B cell (primary cell): ENCODE results near the gene LRP5. TPM values are rescaled to one million over a fixed set of nuclear protein-coding genes. Genes with fewer than 3 reads are reported as not detected.

Experiments
- ATAC-seq: fragments of 200-7000 bp; cut with Tn5 transposase; one replicate; pipeline ENCODE4 v1.10.0; 2021; ENCODE audit warnings: low read depth, mild to moderate bottlenecking, moderate number of reproducible peaks, moderate library complexity
- CTCF ChIA-PET: fragments of 350-600 bp; sonication (Branson Sonifier 250); formaldehyde crosslinking; loops from one replicate; lab custom pipeline; 2021; ENCODE audit warnings: antibody characterized with exemption, inconsistent platforms; lab: Charles Lee
- POLR2A ChIA-PET: fragments of 350-600 bp; sonication (Branson Sonifier 250); formaldehyde crosslinking; loops from one replicate; lab custom pipeline; 2021; ENCODE audit warnings: antibody characterized with exemption; lab: Charles Lee
- DNase-seq: peaks from one replicate; pipeline ENCODE4 v3.0.0; 2013
- H2AFZ ChIP-seq: 2 replicates; pipeline ENCODE4 v1.6.1; 2012; ENCODE audit warnings: mild to moderate bottlenecking, low read depth, low read length; ENCODE audit not compliant: insufficient read depth, poor library complexity, severe bottlenecking
- H3K27ac ChIP-seq, 2 donors: 1 replicate in 1 of 2; 2 replicates in 1 of 2; pipeline ENCODE4 v1.5.1; 2012 to 2013; ENCODE audit warnings: low read length in 2 of 2, mild to moderate bottlenecking in 2 of 2, moderate library complexity in 1 of 2
- H3K27me3 ChIP-seq, 4 experiments: fragments of 200-600 bp in 1 of 4; sonication (generic) in 1 of 4; replicated peaks in 1 of 4; 1 replicate in 2 of 4; 2 replicates in 2 of 4; pipeline versions ENCODE4 v1.6.1 to v1.7.0; 2013 to 2016; ENCODE audit warnings: low read length in 3 of 4, mild to moderate bottlenecking in 2 of 4, mixed read lengths in 1 of 4, moderate library complexity in 1 of 4; ENCODE audit not compliant: insufficient read depth in 4 of 4, control insufficient read depth in 3 of 4; ENCODE audit errors: control extremely low read depth in 1 of 4
- H3K36me3 ChIP-seq, 2 experiments: replicated peaks in 1 of 2; 1 replicate in 1 of 2; 2 replicates in 1 of 2; pipeline versions ENCODE4 v1.6.1 to v1.7.1; 2013; ENCODE audit warnings: low read length in 1 of 2; ENCODE audit not compliant: insufficient read depth in 2 of 2, control insufficient read depth in 1 of 2; ENCODE audit errors: control extremely low read depth in 1 of 2, extremely low read depth in 1 of 2
- H3K4me1 ChIP-seq, 2 donors: fragments of 200-600 bp in 1 of 2; sonication (generic) in 1 of 2; 1 replicate in 1 of 2; 2 replicates in 1 of 2; pipeline versions ENCODE4 v1.5.1 to v1.6.1; 2013 to 2017; ENCODE audit warnings: low read length in 2 of 2; ENCODE audit not compliant: control insufficient read depth in 2 of 2, insufficient read depth in 2 of 2
- H3K4me2 ChIP-seq: replicated peaks from 2 replicates; pipeline ENCODE3; 2012; ENCODE audit warnings: mild to moderate bottlenecking, low read depth, low read length; ENCODE audit not compliant: poor library complexity, severe bottlenecking
- H3K4me3 ChIP-seq, 5 experiments: fragments of 200-600 bp in 1 of 5; sonication (generic) in 1 of 5; 1 replicate in 3 of 5; 2 replicates in 2 of 5; pipeline versions ENCODE4 v1.5.1 to v1.7.0; 2011 to 2016; ENCODE audit warnings: low read length in 4 of 5, mild to moderate bottlenecking in 4 of 5, low read depth in 2 of 5, control low read depth in 1 of 5, moderate library complexity in 1 of 5; ENCODE audit not compliant: insufficient read depth in 1 of 5; ENCODE audit errors: control extremely low read depth in 1 of 5, extremely low read depth in 1 of 5
- H3K79me2 ChIP-seq: fragments of 200-600 bp; sonication (generic); one replicate; pipeline ENCODE4 v1.6.0; 2016; ENCODE audit warnings: low read length; ENCODE audit not compliant: control insufficient read depth, insufficient read depth
- H3K9ac ChIP-seq: fragments of 200-600 bp; sonication (generic); 2 replicates; pipeline ENCODE4 v1.6.1; 2017; ENCODE audit warnings: mild to moderate bottlenecking, low read length, moderate library complexity
- H3K9me3 ChIP-seq, 3 donors: one replicate each; pipeline versions ENCODE4 v1.6.1 to v1.7.1; 2013; ENCODE audit warnings: low read length in 2 of 3; ENCODE audit not compliant: control insufficient read depth in 2 of 3, insufficient read depth in 1 of 3; ENCODE audit errors: control extremely low read depth in 1 of 3
- H4K20me1 ChIP-seq: 2 replicates; pipeline ENCODE4 v1.6.0; 2012; ENCODE audit warnings: mild to moderate bottlenecking, low read length; ENCODE audit not compliant: insufficient read depth, control insufficient read depth, poor library complexity, severe bottlenecking
- H3K27ac Mint-ChIP-seq: one replicate; pipeline ENCODE4 v1.8.0; 2021; ENCODE audit warnings: mixed read lengths
- H3K27me3 Mint-ChIP-seq: one replicate; pipeline ENCODE4 v1.8.0; 2021; ENCODE audit warnings: mixed read lengths
- H3K4me1 Mint-ChIP-seq: one replicate; pipeline ENCODE4 v1.8.0; 2021; ENCODE audit warnings: mixed read lengths
- H3K4me3 Mint-ChIP-seq: one replicate; pipeline ENCODE4 v1.8.0; 2021; ENCODE audit warnings: mixed read lengths
- H3K9me3 Mint-ChIP-seq: one replicate; pipeline ENCODE4 v1.8.0; 2022; ENCODE audit warnings: mixed read lengths; ENCODE audit not compliant: insufficient read depth
- EZH2 ChIP-seq: IDR thresholded peaks from 2 replicates; pipeline ENCODE4 v1.6.1; 2012; ENCODE audit warnings: borderline replicate concordance, low read depth, mild to moderate bottlenecking, moderate library complexity, low read length; ENCODE audit not compliant: insufficient read depth, poor library complexity, severe bottlenecking
- WGBS: methylation state at CpG from one replicate; pipeline ENCODE4 v1.1.5; 2013; ENCODE audit warnings: missing lambda C conversion rate; ENCODE audit not compliant: insufficient coverage; 5-methylcytosine and 5-hydroxymethylcytosine counted together
- intact Hi-C: fragments of 100-400 bp; cut with micrococcal nuclease; formaldehyde crosslinking; loops from one replicate; pipeline ENCODE4 v1.10.0; 2022
- polyA plus RNA-seq: library from polyadenylated mRNA; depleted of rRNA; stranded (reverse); fragments of >200 nt; gene quantifications from 2 replicates; pipeline ENCODE4 v1.2.3, GENCODE V29; 2012
- total RNA-seq, 2 donors: library from RNA; stranded (reverse); fragments of 120-200 nt in 1 of 2; gene quantifications; 1 replicate in 1 of 2; 2 replicates in 1 of 2; pipeline versions ENCODE4 v1.2.3 to v1.2.4, GENCODE V29; 2013 to 2022
- TF ChIP-seq, protein P1 (sequence below): fragments of 200-600 bp; IDR thresholded peaks from one replicate; pipeline ENCODE4 v1.8.0; 2022; ENCODE audit warnings: antibody characterized with exemption, mild to moderate bottlenecking

LRP5 gene
- total and polyA plus RNA-seq, 2 donors (not counting 1 experiment from before 2014, with no cell fraction given): 2.4 to 13.9 TPM

DNA sequence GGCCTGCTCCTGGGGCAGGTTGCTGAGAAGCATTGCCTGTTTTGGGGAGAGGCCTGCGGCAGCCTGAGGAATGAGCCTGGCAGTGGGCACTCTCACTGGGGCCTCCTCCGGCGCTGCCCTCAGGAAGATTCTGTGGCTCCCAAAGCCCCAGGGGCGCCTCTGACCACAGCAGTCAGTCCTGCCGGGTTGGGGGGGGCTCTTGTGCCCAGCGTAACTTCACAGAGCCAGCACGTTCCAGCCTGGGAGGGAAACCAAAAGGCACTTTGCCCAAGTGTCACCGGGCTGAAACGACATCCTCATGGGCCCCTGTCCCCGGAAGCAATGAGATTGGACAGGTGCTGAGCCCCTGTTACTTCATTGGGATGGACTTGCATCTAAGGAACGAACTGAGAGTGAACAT is 4.3 kb upstream of the LRP5 start:
- WGBS: 82% methylated on average over 11 of the region's 11 CpGs
- peaks cover 0 to 11% of the 10 kb centered on the region in 2 donors for H3K4me1 ChIP-seq
- no peak for DNase-seq
- H3K4me3 ChIP-seq: no peak overlapping the region
- ATAC-seq: no peak
- no peak overlapping the region for H3K9ac ChIP-seq
- no peak overlapping the region for H3K4me2 ChIP-seq
- H3K4me1 Mint-ChIP-seq: peaks cover 12% of the 10 kb centered on the region
- intact Hi-C loops: no loop called here
- H3K9me3 Mint-ChIP-seq: no peaks in the 10 kb centered on the region
- H3K27me3 Mint-ChIP-seq: no peaks in the 10 kb centered on the region
- no peak overlapping the region for H3K27ac ChIP-seq
- ChIA-PET POLR2A (no interaction called here), CTCF (interaction anchor here (0.7 kb wide), 1 partner anchor 10 kb away, joined by 3 read pairs; no protein-coding TSS in a partner anchor)
- H3K27ac Mint-ChIP-seq: no peak overlapping the region
- H3K36me3 ChIP-seq: no peaks in the 10 kb centered on the region
- no peaks in the 10 kb centered on the region for H3K79me2 ChIP-seq
- H3K4me3 Mint-ChIP-seq: no peak overlapping the region
- no peaks in the 10 kb centered on the region for H4K20me1 ChIP-seq
- TF ChIP-seq, protein P1, sequence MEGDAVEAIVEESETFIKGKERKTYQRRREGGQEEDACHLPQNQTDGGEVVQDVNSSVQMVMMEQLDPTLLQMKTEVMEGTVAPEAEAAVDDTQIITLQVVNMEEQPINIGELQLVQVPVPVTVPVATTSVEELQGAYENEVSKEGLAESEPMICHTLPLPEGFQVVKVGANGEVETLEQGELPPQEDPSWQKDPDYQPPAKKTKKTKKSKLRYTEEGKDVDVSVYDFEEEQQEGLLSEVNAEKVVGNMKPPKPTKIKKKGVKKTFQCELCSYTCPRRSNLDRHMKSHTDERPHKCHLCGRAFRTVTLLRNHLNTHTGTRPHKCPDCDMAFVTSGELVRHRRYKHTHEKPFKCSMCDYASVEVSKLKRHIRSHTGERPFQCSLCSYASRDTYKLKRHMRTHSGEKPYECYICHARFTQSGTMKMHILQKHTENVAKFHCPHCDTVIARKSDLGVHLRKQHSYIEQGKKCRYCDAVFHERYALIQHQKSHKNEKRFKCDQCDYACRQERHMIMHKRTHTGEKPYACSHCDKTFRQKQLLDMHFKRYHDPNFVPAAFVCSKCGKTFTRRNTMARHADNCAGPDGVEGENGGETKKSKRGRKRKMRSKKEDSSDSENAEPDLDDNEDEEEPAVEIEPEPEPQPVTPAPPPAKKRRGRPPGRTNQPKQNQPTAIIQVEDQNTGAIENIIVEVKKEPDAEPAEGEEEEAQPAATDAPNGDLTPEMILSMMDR: no peak
- TF ChIP-seq EZH2: no peak
- peaks cover 0 to 9% (median 0%) of the 10 kb centered on the region in 4 experiments for H3K27me3 ChIP-seq
- H2AFZ ChIP-seq: no peak overlapping the region
- peaks cover 0 to 8% (median 6%) of the 10 kb centered on the region in 3 donors for H3K9me3 ChIP-seq

DNA sequence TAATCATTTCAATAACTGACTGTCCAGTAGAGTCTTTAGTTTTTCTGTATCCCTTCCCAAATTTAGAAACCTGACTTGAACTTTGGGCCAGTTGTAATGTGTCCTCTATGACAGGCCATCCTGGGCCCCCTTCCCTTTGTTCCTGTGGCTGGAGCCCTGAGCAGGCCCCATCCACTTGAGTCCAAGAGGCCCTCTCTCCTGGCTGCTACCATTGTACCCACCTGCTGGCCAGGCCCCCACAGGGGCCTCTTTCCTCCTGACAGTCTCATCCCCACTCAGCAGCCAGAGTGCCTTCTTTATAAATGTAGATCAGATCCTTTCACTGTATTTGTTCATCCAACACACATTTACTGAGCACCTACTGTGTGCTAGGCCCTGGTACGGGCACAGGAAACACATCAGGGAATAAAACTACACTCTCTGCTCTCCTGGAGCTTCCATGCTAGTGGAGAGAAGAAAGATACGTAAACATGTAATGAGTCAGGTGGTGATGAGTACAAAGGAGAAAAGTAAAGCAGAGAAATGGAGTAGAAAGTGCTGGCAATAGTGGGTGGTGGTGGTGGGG is 2.7 kb upstream of the LRP5 start:
- H2AFZ ChIP-seq: no peak overlapping the region
- Mint-ChIP-seq H3K27ac (no peak overlapping the region), H3K4me1 (peaks cover 15% of the 10 kb centered on the region), H3K27me3 (peaks cover 13% of the 10 kb centered on the region), H3K9me3 (no peaks in the 10 kb centered on the region), H3K4me3 (no peak overlapping the region)
- H3K36me3 ChIP-seq: no peaks in the 10 kb centered on the region
- TF ChIP-seq EZH2: no peak
- TF ChIP-seq, protein P1: no peak
- H4K20me1 ChIP-seq: peaks cover 8% of the 10 kb centered on the region
- H3K4me1 ChIP-seq: peaks cover 14 to 16% of the 10 kb centered on the region in 2 donors
- ATAC-seq (no peak), DNase-seq (no peak)
- intact Hi-C loops: loop anchor here (5.0 kb wide), 1 partner anchor 73 kb away; no protein-coding TSS in a partner anchor
- H3K27me3 ChIP-seq: peaks cover 0 to 26% (median 11%) of the 10 kb centered on the region in 4 experiments
- H3K9ac ChIP-seq: no peak overlapping the region
- ChIA-PET CTCF (interaction anchor here (2.3 kb wide), 1 partner anchor 52 kb away, joined by 10 read pairs; no protein-coding TSS in a partner anchor), POLR2A (interaction anchor here (0.7 kb wide), 1 partner anchor 52 kb away, joined by 8 read pairs; no protein-coding TSS in a partner anchor)
- H3K9me3 ChIP-seq: no peaks in the 10 kb centered on the region
- no peak overlapping the region for H3K27ac ChIP-seq
- no peak overlapping the region for H3K4me2 ChIP-seq
- H3K79me2 ChIP-seq: no peaks in the 10 kb centered on the region
- WGBS: 100% methylated on average over 1 of the region's 2 CpGs
- no peak overlapping the region for H3K4me3 ChIP-seq
